ENCODE results near the gene CHRNA5. TPM values are rescaled to one million over a fixed set of nuclear protein-coding genes. Genes with fewer than 3 reads are reported as not detected.
A peak's percentile ranks its signal among the peaks of the same experiment; 100 is the strongest.
"Not testable (repeated sequence)": the region's sequence is repeated elsewhere in the genome, so short reads cannot be mapped to it uniquely, and the experiment has no call there.

CHRNA5 gene
- polyA plus RNA-seq, 4 donors: 5.8 to 11.1 (median 8.1) TPM

DNA sequence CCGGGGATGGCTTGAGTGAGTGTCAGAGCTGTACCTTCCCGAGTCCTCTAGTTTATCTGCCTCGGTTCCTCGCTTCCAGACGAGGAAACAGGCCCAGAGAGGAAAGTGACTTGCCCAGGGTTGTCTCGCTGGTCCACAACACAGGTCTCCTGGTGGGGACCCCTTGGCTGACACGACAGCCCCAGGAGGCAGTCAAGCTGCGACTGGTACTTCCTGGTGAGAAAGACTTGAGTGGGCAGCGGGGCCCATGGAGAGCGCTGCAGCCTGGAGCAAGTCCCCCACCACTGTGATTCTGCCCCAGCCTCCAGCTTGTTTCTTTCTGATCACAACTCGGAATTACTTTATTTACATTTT is 600 bp upstream of the CHRNA5 start:
- DNase-seq (ENCODE audit: low read depth in 4 of 4, low spot score in 3 of 4): no peak

DNA sequence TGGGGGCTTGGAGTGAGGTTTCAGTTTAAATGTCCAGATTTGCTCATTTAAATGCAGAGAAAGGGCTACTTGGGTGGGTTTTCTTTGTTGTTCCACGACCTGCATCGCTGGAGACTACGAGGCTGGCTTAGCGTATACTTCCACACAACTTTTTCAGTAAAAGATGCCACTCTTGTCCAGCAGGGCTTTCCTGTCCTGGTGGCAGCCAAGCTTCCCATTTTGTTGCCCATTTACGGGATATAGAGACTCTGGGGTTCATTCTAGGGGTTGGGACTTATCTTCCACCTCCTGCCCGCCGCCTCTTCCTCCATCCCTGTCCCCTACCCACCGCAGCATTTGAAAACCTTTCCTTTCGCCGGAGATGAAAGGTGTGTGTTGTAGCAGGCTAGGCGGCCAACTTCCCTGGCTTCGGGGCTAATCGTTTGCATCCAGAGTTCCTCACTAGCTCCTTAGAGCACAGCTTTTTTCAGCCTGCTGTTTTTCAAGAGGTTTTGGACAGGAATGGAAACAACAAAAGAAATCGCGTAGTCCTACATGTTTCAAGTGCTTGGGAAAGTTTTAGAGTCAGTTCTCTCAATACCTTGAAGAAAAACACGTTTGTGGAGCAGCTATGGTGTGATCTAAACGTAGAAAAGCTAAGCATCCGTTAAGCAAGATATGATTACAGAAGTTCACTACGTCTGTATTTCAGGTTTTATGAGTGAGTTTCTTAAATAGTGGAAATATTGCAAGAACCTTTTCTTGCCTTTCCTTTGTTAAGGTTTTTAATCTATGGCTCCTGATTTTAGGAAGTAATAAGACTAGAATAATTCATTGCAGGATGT is 843 bp downstream of the CHRNA5 start:
- DNase-seq (ENCODE audit: low read depth in 4 of 4, low spot score in 3 of 4): peak in 3 of 4 donors; percentile 15 to 37 (median 16)

DNA sequence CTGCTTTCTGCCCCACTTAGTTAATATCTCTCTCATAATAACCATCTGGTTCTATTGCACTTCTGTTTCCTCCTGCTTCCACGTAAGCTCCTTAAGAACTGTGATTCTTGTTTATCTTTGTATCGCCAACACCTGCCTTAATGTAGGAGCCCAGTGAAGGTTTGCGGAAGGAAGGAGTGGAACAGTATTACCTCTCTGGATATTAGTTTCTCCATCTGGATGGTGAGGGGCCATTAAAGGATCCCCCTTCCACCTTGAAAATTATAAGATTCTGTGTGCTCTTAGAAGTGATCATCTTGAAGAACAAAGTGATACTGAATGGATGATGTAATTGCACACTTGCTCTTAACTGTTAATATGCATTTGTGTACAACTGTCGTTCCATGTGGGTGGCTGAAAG is 2.2 kb downstream of the CHRNA5 start:
- no peak for DNase-seq (ENCODE audit: low read depth in 4 of 4, low spot score in 3 of 4)

DNA sequence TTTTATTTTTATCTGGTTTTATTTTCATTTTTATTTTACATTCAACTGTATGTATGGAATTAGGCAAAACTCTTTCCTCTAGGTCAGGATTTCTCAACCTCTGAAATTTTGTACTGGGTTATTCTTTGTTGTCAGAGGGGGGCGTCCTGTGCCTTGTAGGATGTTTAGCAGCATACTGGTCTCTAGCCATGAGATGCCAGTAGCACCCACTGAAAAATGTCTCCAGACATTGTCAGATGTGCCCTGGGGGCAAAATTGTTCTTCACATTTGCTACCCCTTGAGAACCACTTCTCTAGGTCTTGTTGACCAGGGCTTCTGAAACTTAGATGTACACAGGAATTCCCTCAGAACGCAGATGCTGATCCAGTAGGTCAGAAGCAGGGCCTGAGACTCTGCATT is 5.4 kb downstream of the CHRNA5 start:
- no peak for DNase-seq (ENCODE audit: low read depth in 4 of 4, low spot score in 3 of 4)

DNA sequence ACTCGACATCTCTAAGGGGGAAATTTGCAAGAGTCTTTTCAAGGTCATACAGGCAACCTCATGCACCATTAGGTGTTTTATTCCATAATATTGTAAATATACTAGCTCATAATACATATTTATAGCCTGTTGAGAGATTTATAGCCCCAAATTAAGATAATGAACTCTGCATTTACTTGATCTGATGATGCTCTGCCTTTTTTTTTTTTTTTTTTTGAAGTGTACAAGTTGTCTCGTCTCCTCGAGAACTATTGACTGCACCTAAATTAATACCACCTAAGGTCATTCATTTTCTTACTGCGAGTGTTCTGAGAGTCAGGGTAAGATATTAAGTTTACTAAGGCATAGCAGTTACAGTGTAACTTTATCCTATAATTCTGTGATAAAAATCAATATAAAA is 6.1 kb downstream of the CHRNA5 start:
- DNase-seq (ENCODE audit: low read depth in 4 of 4, low spot score in 3 of 4): no peak

DNA sequence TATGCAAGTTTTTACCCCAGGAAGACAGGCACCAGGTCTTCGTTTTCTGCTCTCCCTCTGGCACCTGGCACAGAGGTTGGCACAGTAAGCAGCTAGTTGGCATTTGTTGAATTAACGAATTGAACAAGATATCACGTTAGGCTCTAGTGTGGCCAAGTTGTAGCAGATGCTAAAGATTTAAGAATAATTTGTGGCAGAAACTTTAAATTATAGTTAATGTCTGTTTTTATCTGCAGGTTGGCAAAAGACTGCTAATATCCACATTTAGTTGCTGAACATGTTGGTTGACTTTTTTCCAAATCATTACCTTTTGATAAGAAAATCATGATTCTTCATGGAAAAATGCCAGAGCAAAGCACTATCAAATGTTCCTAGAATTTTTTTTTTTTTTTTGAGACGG is 8.1 kb downstream of the CHRNA5 start:
- DNase-seq (ENCODE audit: low read depth in 4 of 4, low spot score in 3 of 4): no peak

DNA sequence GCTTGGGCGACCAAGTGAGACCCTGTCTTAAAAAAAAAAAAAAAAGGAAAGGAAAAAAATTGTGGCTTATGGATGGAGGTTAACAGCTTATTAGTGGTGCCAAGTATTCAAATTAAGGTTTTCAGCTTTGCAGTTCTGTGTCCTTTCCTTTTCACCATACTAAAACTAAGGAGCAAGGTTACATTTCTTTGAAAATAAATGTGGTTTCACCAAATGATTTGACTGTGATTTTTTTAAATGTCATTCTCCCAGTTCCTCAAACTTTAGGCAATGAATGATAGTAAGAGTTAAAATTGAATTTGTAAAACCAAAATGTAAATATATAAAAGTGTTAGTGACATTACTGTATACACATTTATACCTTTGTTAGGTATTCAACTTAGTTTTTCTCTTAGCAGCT is 9.6 kb downstream of the CHRNA5 start:
- DNase-seq (ENCODE audit: low read depth in 4 of 4, low spot score in 3 of 4): no peak

DNA sequence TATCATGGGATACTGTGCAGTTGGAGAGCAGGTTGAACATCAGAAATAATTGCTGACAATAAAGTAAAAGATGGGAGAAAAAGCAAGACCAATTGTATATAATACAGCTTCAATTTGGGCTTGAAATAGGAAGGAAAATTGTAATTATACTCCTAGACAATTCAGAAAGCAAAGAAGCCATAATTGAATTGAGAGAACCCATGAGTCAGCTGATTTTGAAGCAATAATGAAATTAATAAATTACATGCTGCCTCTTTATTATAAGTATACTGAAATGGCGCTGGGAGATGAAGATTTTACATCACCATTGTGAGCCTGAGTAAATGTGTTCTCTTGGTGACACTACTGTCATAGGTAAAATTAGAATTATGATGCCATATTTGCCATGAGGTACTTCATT is 32.3 kb downstream of the CHRNA5 start:
- DNase-seq (ENCODE audit: low read depth in 4 of 4, low spot score in 3 of 4): no peak

DNA sequence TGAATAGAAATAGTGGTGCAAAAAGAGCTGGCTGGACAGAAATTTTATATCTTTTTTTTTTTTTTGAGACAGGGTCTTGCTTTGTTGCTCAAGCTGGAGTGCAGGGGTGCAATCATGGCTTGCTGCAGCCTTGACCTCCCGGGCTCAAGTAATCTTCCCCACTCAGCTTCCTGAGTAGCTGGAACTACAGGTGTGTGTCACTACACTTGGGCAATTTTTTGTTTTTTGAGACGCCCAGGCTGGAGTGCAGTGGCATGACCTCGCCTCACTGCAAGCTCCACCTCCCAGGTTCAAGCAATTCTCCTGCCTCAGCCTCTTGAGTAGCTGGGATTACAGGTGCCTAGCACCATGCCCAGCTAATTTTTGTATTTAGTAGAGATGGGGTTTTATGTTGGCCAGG is 33.0 kb downstream of the CHRNA5 start:
- no peak for DNase-seq (ENCODE audit: low read depth in 4 of 4, low spot score in 3 of 4)

DNA sequence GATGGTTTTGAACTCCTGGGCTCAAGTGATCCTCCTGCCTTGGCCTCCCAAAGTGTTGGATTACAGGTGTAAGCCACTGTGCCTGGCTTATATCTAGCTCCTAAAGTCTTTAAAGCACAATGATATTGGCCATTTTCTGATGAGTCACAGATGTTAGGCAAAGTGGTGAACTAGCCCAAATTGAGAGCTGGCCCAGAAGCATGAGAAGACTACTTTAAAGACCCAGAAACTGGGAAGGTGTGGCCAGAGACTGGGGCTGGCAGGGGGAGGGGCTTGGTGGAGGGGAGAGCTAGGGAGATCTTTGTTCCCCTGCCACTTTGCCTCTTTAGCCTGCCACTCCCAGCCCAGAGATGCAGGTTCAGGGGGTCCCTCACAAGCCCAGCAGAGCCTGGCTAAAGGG is 33.9 kb downstream of the CHRNA5 start:
- DNase-seq (ENCODE audit: low read depth in 4 of 4, low spot score in 3 of 4): no peak

DNA sequence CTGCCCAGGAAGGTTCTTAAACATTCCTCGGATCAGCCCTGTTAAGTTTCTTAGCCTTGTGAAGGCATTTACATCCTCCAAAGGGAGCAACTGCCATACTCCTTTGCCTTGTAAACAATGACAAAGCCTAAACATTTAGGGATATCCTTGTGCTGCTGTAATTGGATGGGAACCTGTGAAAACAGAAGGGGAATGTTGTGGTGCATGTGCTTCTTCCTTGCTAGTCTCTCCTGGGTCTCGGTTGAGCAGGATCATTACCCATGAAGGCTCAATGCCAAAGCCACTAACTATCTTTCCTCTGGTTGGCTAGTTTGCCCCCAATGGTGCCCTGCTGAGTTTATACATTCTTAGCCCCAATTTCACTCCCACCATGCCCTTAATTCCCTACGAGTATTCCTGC is 38.1 kb downstream of the CHRNA5 start:
- DNase-seq (ENCODE audit: low read depth in 4 of 4, low spot score in 3 of 4): no peak

DNA sequence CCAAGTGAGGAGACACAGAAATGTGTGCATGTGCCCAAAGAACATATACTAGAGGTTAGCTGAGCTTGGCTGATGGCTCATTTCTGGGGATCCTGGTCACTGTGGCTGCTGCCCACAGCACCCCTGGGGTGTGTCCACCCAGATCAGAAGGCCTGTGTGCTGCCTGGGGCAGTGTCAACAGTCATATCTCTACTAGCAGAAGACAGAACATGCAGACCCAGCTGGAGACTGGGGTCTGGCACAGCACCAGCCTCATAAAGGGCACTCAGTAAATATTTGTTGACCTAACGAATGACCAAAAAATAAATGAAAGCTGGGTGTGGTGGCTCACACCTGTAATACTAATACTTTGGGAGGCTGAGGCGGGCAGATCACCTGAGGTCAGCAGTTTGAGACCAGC is 39.1 kb downstream of the CHRNA5 start:
- DNase-seq (ENCODE audit: low read depth in 4 of 4, low spot score in 3 of 4): no peak

DNA sequence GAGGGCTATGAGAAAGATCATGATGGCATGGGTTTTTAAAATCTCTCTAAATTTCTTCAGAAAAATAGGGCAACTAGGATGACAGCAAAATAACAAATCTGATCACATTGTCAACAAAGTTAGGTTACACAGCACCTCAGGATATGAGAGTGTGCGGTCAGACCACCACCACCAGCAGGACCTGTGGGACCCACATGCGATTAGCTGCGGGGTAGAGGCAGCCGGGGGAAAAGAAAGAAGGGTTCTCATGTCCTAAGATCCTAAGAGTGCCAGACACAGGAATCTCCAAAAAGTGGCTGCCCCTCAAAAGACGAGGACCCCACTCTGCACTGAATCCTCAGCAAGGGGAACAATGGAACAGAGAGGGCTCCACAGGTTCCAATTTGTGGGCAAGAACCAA is 39.9 kb downstream of the CHRNA5 start:
- no peak for DNase-seq (ENCODE audit: low read depth in 4 of 4, low spot score in 3 of 4)

DNA sequence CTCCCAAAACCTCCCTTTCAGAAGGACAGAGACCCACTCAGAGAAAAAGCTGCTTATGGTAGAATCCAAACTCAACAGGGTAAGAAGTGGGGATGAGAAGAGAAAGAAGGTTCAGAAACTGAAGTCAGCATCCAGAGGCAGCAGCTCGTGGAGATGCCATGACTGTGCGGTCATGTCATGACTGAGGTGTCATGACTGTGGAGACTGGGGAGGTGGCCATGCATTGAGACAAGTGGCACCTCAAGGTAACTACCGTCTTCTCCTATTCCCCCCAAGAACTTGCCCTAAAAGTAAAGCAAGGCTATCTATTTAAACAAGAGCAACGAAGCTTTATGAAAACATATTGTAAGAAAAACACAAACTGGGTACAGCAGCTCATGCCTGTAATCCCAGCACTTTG is 40.4 kb downstream of the CHRNA5 start:
- no peak for DNase-seq (ENCODE audit: low read depth in 4 of 4, low spot score in 3 of 4)

DNA sequence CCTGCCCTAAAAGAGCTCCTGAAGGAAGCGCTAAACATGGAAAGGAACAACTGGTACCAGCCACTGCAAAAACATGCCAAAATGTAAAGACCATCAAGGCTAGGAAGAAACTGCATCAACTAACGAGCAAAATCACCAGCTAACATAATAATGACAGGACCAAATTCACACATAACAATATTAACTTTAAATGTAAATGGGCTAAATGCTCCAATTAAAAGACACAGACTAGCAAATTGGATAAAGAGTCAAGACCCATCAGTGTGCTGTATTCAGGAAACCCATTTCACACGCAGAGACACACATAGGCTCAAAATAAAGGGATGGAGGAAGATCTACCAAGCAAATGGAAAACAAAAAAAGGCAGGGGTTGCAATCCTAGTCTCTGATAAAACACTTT is 44.2 kb downstream of the CHRNA5 start:
- not testable (repeated sequence) for DNase-seq (ENCODE audit: low read depth in 4 of 4, low spot score in 3 of 4)

DNA sequence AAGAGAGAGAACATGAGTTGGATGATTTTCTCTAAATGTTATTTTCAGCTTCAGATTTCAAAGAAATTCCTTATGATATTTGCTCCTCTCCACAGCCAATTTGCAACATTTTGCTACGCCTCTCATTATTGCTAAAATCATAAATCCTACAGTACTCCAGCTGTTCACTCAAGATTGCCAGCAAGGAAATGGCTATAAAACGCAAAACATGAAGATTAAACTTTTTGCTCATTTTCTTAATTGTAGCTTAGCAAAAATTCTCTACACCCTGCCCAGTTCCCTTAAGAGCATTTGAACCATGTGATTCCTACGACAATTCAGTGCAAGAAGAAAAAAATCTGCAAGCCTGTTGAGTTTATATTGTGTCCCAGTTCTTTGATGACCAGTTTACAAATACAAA is 48.7 kb downstream of the CHRNA5 start:
- no peak for DNase-seq (ENCODE audit: low read depth in 4 of 4, low spot score in 3 of 4)

DNA sequence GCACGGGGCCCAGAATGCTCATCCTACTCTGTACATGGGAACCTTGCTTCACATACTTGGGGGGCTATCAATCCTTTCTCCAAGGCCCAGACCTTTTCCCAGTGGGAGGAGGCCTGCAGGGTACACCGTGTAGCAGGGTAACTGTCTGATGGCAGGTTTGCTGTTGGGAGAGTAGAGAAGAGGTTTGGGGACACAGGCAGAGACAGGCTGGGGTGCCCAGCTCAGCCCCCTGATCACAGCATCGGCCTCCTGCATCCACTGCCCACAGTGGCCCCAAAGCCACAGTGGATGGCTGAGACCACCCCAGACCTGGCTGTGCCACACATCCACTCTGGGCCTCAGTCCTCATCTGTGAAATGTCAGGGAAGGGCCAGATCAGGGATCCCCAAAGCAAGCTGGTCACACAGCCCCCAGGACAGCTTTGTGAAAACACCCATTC is 49.9 kb downstream of the CHRNA5 start:
- DNase-seq (ENCODE audit: low read depth in 4 of 4, low spot score in 3 of 4): no peak

DNA sequence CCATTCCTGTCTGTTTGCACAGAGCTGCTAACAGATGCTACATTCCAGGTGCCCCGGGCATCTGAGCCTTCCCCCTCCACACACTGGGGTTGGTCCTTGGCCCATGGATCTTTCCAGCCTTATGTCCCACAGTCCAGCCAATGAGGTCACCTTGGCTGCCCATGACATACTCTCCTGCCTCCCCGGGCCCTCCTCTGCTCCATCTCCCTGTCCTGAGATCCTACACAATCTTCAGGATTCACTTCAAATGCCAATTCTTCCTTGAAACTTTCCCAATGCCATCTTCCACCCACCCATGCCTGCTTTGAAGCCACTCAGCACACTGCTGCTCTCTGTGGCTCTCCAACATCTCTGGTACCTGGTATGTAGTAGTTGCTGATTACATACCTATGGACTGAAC is 51.2 kb downstream of the CHRNA5 start:
- DNase-seq (ENCODE audit: low read depth in 4 of 4, low spot score in 3 of 4): no peak

DNA sequence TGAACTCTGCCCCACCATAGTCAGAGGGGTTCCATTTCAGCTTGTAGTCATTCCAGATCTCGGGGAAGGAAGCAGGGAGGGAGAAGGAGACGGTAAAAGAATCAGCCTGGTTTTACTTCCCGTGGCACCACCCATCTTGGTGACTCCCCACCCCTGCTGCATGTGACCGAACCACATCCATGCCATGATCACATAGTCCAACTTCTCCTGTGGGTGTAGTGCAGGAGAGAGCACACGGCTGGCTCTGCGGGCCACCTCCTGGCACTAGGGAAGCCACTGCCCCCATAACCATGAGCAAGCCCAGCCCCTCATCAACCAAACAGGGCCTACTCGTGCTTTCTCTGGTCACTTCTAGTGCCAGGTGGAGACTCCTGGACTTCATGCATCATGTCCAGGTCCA is 51.8 kb downstream of the CHRNA5 start:
- no peak for DNase-seq (ENCODE audit: low read depth in 4 of 4, low spot score in 3 of 4)

DNA sequence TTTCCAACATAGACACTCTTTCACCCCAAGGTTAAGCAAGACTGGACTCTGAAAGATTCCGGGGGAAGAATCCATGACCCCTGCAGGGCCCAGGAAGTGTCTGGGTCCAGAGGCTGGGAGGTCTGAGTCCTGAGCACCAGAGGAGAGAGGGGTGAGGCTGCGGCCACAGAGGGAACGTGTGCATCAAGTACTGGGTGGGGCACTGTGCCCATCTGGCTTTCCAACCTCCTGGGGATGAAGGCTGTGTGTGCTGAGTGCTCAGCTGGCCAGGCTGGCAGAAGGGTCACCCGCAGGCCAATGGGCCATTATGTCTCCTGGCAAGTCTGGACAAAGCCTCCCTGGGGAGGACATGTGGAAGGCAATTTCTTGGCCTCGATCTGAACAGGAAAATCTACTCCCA is 52.2 kb downstream of the CHRNA5 start:
- DNase-seq (ENCODE audit: low read depth in 4 of 4, low spot score in 3 of 4): no peak

DNA sequence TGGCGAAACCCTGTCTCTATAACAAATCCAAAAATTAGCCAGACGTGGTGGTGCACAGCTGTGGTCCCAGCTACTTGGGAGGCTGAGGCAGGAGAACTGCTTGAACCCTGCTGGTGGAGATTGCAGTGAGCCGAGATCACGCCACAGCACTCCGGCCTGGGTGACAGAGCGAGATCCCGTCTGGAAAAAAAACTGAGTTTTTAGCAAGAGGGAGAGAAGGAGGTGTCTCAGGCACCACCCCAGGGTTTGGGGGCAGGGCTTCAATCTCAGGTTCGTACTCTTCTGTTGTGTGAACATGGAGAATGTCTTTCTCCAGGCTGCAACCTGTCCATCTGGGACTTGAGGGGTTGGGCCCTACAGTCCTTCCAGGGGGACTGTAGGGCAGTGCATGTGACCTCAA is 52.7 kb downstream of the CHRNA5 start:
- DNase-seq (ENCODE audit: low read depth in 4 of 4, low spot score in 3 of 4): no peak

DNA sequence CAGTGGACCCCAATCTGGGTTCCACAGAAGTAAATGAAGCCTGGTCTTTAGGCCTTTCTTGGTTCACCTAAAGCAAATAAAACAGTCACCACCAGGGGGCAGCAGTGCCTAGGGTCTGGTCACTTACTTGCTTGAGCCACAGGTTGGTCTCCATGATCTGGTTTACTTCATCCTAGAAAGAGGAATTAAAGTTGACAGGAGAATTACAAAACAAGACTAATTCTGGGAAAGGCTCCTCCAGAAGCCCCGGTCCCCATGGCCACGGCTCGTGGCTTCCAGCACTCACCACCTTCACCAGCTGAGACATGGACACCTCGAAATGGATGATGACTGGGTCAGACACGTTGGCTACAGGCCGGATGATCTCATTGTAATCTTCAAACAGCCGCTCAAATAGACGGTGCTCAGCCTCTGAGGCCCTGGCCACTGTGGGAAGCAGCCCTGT is 53.2 kb downstream of the CHRNA5 start:
- peak; percentile 75 to 85 (median 83) for DNase-seq (ENCODE audit: low read depth in 4 of 4, low spot score in 3 of 4)

Data from right renal pelvis (tissue), 4 donors.